ENCODE data around the gene TBC1D7.
A peak's percentile ranks its signal among the peaks of the same experiment; 100 is the strongest.

The TBC1D7 gene

GRCh38 chr6:13289789-13290318, 38.5 kb downstream of the TBC1D7 start:
- no peak for DNase-seq

- DNase-seq = no peak
Observed at GRCh38 chr6:13288969-13289391, 39.4 kb downstream of the TBC1D7 start.

- no peak for DNase-seq
Observed at GRCh38 chr6:13288481-13288880, 39.9 kb downstream of the TBC1D7 start.

- DNase-seq = no peak
Observed at GRCh38 chr6:13287104-13287503, 41.2 kb downstream of the TBC1D7 start.

GRCh38 chr6:13286181-13286580, 42.2 kb downstream of the TBC1D7 start:
- no peak for DNase-seq

- no peak for DNase-seq
Observed at GRCh38 chr6:13285705-13286104, 42.6 kb downstream of the TBC1D7 start.

GRCh38 chr6:13284646-13285045, 43.7 kb downstream of the TBC1D7 start:
- DNase-seq = no peak

- DNase-seq = no peak
Observed at GRCh38 chr6:13283331-13283730, 45.0 kb downstream of the TBC1D7 start.

- DNase-seq = no peak
Observed at GRCh38 chr6:13282393-13283069, 45.8 kb downstream of the TBC1D7 start.

GRCh38 chr6:13281686-13282085, 46.7 kb downstream of the TBC1D7 start:
- no peak for DNase-seq

GRCh38 chr6:13280254-13280653, 48.1 kb downstream of the TBC1D7 start:
- DNase-seq = no peak

- no peak for DNase-seq
Observed at GRCh38 chr6:13278991-13279390, 49.3 kb downstream of the TBC1D7 start.

GRCh38 chr6:13278164-13278563, 50.2 kb downstream of the TBC1D7 start:
- DNase-seq = no peak

- no peak for DNase-seq
Observed at GRCh38 chr6:13277231-13277630, 51.1 kb downstream of the TBC1D7 start.

GRCh38 chr6:13275435-13275989, 52.8 kb downstream of the TBC1D7 start:
- no peak for DNase-seq

GRCh38 chr6:13274707-13275434, 53.5 kb downstream of the TBC1D7 start:
- DNase-seq = no peak

GRCh38 chr6:13273931-13274706, 54.2 kb downstream of the TBC1D7 start:
- peak; percentile 84 for DNase-seq

- DNase-seq = no peak
Observed at GRCh38 chr6:13273202-13273930, 55.0 kb downstream of the TBC1D7 start.

GRCh38 chr6:13272131-13273046, 55.9 kb downstream of the TBC1D7 start:
- peak; percentile 88 for DNase-seq

- no peak for DNase-seq
Observed at GRCh38 chr6:13268913-13269518, 59.3 kb downstream of the TBC1D7 start.

GRCh38 chr6:13267142-13267651, 61.1 kb downstream of the TBC1D7 start:
- DNase-seq = no peak

Measured in CD4-positive, alpha-beta T cell treated with Interleukin-15 for 1 hour (primary cell).